ENCODE data around the gene SHBG.

DNA sequence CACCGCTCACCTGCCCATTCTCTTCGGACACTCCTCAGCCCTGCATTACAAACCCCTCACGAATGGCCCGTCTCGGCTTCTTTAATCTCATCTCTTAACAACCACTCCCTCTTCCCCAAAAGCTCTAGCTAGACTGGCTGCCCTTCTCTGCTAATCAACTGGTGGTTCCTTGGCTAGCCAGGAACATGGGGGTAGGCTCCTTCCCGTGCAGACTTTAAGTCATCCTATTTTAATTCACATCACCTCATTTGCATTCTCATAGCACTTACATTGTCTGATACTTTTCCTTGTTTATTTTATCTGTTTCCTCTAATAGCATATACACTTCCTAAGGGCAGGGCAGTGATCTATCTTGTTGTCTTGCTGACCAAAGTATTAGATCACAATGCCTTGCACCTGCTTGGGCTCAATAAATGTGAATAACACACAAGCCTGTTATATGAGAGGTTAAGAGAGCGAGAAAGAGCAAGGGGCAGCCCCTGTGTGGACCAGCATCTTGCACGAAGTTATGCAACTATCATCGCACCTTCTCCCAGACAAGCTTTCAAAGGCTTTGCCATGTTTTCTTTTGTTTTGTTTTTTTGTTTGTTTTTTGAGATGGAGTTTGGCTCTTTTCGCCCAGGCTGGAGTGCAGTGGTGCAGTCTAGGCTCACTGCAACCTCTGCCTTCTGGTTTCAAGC is 47.6 kb downstream of the SHBG start:
- TF ChIP-seq EZH2phosphoT487 (IDR thresholded peaks at IDR 0.05; ENCODE audit: insufficient read depth, low read depth) (no peak), EZH2 (IDR thresholded peaks at IDR 0.05; ENCODE audit: insufficient read depth, poor library complexity, severe bottlenecking) (no peak)
